ENCODE results near the gene NR3C1.

NR3C1 gene

DNA sequence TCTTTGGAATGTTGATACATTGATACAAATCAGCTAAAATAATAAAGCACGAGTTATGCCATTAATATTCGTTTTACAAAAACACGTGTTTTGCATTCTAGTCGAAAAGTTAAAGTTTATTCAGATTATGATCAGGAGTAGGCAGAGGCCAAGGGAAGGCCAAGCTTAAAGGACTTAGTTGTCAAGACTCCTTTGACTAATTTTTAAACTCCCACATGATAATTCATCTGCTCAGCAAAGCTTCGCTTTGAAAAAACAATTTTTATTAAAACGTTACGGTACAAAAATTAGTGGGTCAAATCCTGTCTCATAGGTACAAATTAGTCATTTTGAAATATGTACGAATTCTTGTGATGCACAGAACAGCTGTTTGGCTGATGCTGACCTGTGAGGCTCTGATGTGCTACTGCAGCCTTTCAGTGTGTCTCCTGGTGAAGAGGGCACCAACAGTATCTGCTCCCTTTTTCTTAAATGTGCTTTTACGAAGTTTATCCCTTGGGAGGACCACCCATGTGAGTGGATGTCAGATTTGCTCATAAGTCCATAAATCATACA lies 23.0 kb upstream of the NR3C1 start:
- DNase-seq (ENCODE audit: low read depth, low spot score): no peak

GRCh38 chr5:143425835-143426234 lies 22.3 kb upstream of the NR3C1 start:
- DNase-seq (ENCODE audit: low read depth, low spot score): no peak

DNA sequence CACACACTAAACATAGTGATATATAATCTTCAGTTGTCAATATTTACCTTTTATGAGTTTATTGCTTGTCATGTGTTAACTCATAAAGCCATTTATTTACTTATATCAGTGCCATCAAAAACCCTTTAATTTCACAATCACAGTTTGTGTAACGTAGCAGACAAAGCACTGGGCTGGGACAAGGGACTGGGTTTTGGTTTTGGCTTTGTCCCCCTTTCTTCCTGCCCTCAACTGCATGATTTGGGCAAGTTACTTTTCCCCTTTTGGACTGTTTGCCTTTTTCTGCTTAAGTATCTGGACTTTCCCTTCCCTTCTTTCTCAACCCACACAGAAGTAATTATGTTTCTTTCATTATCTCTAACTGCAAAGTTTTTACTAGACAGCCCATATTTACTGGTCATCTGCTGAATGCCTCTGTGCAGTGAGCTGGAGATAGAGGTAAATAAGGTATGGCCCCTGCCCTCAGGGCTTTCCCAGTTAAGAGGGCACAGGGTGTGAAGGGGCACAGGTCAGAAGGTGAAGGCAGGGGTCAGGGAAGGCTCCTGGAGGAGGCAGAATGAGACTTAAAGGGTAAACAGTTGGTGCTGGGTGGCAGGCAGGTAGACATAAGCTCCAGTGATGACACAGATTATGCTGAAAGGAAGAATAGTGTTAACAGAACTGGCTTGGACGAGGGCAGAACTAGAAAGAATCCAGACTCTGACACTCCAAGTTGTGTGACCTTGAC lies 14.8 kb upstream of the NR3C1 start:
- no peak for DNase-seq (ENCODE audit: low read depth, low spot score)

GRCh38 chr5:143417503-143418139 lies 14.1 kb upstream of the NR3C1 start:
- no peak for DNase-seq (ENCODE audit: low read depth, low spot score)

GRCh38 chr5:143416411-143416810 lies 12.9 kb upstream of the NR3C1 start:
- no peak for DNase-seq (ENCODE audit: low read depth, low spot score)

GRCh38 chr5:143413958-143414669 lies 10.6 kb upstream of the NR3C1 start:
- no peak for DNase-seq (ENCODE audit: low read depth, low spot score)

DNA sequence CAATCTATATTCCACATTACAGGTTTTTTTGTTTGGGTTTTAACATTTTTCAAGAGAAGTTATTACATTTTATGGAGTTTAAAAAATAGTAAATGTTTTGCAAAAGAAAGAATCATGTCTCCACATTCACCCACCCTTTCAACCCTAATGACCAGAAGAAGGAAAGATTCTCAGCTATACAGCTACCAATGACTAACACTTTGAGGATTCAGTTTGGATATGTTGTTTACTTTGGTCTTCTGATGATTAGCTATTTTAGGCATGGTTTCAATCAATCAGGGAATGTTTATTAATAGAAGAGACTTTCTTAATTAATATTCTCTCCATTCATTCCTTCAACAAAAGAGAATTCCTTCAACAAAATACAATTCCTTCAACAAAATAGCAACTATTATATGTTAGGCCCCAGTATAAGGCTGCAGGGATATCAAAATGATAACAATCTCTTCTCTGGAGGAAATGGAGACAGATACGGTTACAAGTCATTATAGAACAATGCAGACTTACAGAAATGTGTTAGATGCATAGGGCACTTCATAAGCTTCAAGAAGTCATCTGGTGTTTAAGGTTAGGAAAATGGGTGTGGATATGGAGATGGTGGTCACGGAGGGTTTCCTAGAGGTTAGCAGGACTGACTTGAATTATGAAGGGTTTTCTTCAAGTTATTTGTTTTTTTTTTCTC lies 9.3 kb upstream of the NR3C1 start:
- DNase-seq (ENCODE audit: low read depth, low spot score): no peak

- no peak for DNase-seq (ENCODE audit: low read depth, low spot score)
These were observed 6.4 kb upstream of the NR3C1 start for GRCh38 chr5:143409926-143410325.

DNA sequence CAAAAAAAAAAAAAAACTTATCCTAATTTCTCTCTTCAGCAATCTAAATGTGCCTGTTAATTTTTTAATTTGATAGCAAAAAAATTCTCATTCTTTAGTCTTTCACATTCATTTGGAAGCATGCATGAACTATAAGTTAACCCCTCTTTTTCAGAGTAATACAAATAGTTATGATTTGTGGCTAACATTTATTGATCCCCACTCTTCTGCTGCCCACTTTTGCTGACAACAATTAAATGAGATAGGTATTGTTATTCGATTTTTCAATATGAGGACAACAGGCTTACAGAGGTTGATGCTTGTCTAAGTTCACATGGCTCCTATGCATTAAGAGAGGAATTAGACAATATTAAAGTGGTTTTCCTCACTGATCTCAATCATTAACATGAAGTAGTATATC lies 2.9 kb upstream of the NR3C1 start:
- DNase-seq (ENCODE audit: low read depth, low spot score): no peak

DNA sequence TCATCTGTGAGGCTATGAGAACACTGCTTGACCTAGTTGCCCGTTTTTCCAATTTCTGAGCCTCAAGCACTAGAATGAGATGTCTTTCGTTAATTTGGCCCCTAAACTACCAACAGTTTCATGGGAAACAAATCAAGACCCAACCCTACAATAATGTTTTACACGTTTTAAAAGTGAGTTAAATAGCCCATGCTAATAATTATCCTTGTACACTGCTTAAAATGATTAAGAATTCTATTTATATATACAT lies 2.3 kb upstream of the NR3C1 start:
- no peak for DNase-seq (ENCODE audit: low read depth, low spot score)

- DNase-seq (ENCODE audit: low read depth, low spot score): peak; percentile 71
These were observed 1.8 kb upstream of the NR3C1 start for GRCh38 chr5:143405063-143405848.

DNA sequence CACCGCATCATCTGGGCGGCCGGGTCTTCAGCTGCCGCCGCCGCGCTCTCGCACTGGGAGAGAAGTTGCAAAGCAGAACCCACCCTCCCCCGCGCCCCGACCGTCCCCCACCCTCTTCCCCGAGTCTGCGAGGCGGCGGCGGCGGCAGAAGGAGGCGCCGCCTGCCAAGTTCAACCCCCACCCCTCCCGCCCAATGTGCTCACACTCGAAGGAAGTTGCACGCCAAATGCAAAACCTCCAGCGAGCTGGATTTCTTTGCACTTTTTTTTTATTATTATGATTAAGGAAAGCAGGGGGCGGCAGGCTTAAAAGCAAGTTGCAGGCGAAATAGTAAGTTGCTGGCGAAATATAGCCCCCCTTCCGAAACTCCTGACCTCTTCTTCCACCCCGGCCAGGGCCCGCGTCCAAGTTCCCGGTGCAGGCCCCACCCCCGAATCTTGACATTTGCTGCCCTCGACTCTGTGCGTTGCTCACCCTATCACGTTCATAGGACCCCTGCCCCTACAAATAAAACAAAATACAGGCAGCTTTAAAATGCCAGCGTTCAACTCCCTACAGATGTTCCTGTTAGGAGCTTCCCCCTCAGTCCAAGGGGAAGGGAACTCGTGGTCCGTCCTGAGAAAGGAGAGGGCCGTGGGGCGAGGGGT lies 1.1 kb upstream of the NR3C1 start:
- DNase-seq (ENCODE audit: low read depth, low spot score): peak; percentile 15

DNA sequence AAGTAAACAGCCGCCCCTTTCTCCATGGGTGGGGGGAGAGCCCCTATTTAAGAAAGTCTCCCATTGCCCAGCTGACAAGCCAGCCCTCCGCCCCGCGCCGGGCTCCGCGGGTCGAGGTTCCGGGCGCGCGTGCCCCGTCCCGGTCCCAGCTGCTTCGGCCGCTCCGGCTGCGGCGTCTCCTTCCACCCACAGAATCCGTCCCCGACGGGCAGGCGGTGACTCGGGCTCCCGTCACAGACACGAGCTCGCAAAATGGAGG lies 223 bp downstream of the NR3C1 start:
- no peak for DNase-seq (ENCODE audit: low read depth, low spot score)

- DNase-seq (ENCODE audit: low read depth, low spot score): peak; percentile 5
These were observed 743 bp downstream of the NR3C1 start for GRCh38 chr5:143402553-143403333.

- no peak for DNase-seq (ENCODE audit: low read depth, low spot score)
These were observed 1.4 kb downstream of the NR3C1 start for GRCh38 chr5:143402017-143402552.

GRCh38 chr5:143401227-143402016 lies 2.1 kb downstream of the NR3C1 start:
- DNase-seq (ENCODE audit: low read depth, low spot score): no peak

GRCh38 chr5:143400541-143401226 lies 2.8 kb downstream of the NR3C1 start:
- DNase-seq (ENCODE audit: low read depth, low spot score): no peak

DNA sequence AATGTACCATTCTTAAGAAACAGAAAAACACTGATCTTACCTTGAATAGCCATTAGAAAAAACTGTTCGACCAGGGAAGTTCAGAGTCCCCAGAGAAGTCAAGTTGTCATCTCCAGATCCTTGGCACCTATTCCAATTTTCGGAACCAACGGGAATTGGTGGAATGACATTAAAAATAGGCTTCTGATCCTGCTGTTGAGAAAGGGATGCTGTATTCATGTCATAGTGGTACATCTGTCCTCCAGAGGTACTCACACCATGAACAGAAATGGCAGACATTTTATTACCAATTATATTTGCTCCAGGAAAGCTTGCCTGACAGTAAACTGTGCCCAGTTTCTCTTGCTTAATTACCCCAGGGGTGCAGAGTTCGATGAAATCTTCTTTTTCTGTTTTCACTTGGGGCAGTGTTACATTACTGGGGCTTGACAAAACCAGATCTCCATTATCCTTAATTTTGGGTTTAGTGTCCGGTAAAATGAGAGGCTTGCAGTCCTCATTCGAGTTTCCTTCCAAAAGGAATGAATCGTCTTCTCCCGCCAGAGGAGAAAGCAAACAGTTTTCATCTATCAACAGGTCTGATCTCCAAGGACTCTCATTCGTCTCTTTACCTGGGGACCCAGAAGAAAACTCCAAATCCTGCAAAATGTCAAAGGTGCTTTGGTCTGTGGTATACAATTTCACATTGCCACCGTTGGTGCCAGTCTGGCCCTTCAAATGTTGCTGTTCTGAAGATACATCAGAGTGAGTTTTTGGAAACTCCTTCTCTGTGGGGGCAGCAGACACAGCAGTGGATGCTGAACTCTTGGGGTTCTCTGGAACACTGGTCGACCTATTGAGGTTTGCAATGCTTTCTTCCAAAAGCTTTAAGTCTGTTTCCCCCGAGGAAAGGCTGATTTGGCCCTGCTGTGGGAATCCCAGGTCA lies 3.6 kb downstream of the NR3C1 start:
- DNase-seq (ENCODE audit: low read depth, low spot score): no peak
